Choroid plexus epithelial cell (primary cell): Measurements from ENCODE around the gene MAP3K5.

Experiments
- DNase-seq: peaks from one replicate; pipeline ENCODE4 v3.0.0-alpha.2; 2010; ENCODE audit warnings: low read depth
- H3K4me3 ChIP-seq: 2 replicates; pipeline ENCODE4 v1.5.1; 2011; ENCODE audit warnings: low read depth, mild to moderate bottlenecking, control low read depth, low read length, moderate library complexity
- CTCF ChIP-seq: conservative IDR thresholded peaks from 2 replicates; pipeline ENCODE4 v1.5.1; 2011; ENCODE audit warnings: low read depth, mild to moderate bottlenecking, control low read depth, inconsistent platforms, low read length, moderate library complexity

MAP3K5 gene

GRCh38 chr6:136641166-136641565, 151.1 kb downstream of the MAP3K5 start:
- DNase-seq, result peak; percentile 53
- H3K4me3 ChIP-seq, result no peak overlapping the region
- TF ChIP-seq CTCF, result no peak

GRCh38 chr6:136640132-136640915, 152.0 kb downstream of the MAP3K5 start:
- peak; percentile 83 for DNase-seq
- H3K4me3 ChIP-seq, result no peak overlapping the region
- no peak for TF ChIP-seq CTCF

- no peak for DNase-seq
- TF ChIP-seq CTCF, result no peak
These were observed 152.6 kb downstream of the MAP3K5 start for GRCh38 chr6:136639702-136640101.

GRCh38 chr6:136635615-136636014, 156.7 kb downstream of the MAP3K5 start:
- DNase-seq, result no peak
- TF ChIP-seq CTCF, result no peak
- no peak overlapping the region for H3K4me3 ChIP-seq

More at GRCh38 chr6:136639702-136640101, 152.6 kb downstream of the MAP3K5 start:
- H3K4me3 ChIP-seq, result no peak overlapping the region

GRCh38 chr6:136633355-136633754, 158.9 kb downstream of the MAP3K5 start:
- DNase-seq, result no peak
- no peak for TF ChIP-seq CTCF
- H3K4me3 ChIP-seq, result no peak overlapping the region

- no peak overlapping the region for H3K4me3 ChIP-seq
- peak; percentile 67 for DNase-seq
- no peak for TF ChIP-seq CTCF
These were observed 163.3 kb downstream of the MAP3K5 start for GRCh38 chr6:136628996-136629395.

GRCh38 chr6:136627191-136627590, 165.1 kb downstream of the MAP3K5 start:
- H3K4me3 ChIP-seq, result no peak overlapping the region
- no peak for TF ChIP-seq CTCF
- DNase-seq, result no peak
